HT-29 (cell line): ENCODE data around the gene MOB3A. TPM values are rescaled to one million over a fixed set of nuclear protein-coding genes. Genes with fewer than 3 reads are reported as not detected.

ENCODE experiments used
- DNase-seq: peaks from one replicate; pipeline ENCODE4 v3.0.0-alpha.2; 2015; ENCODE audit warnings: low spot score
- total RNA-seq: library from RNA; depleted of rRNA; stranded (reverse); fragments of >200 nt; shearing (Covaris generic); gene quantifications from 2 replicates; pipeline ENCODE4 v1.2.3, GENCODE V29; 2014

MOB3A gene
- total RNA-seq, 1 experiment from 2014 or later = 9.2 TPM

DNA sequence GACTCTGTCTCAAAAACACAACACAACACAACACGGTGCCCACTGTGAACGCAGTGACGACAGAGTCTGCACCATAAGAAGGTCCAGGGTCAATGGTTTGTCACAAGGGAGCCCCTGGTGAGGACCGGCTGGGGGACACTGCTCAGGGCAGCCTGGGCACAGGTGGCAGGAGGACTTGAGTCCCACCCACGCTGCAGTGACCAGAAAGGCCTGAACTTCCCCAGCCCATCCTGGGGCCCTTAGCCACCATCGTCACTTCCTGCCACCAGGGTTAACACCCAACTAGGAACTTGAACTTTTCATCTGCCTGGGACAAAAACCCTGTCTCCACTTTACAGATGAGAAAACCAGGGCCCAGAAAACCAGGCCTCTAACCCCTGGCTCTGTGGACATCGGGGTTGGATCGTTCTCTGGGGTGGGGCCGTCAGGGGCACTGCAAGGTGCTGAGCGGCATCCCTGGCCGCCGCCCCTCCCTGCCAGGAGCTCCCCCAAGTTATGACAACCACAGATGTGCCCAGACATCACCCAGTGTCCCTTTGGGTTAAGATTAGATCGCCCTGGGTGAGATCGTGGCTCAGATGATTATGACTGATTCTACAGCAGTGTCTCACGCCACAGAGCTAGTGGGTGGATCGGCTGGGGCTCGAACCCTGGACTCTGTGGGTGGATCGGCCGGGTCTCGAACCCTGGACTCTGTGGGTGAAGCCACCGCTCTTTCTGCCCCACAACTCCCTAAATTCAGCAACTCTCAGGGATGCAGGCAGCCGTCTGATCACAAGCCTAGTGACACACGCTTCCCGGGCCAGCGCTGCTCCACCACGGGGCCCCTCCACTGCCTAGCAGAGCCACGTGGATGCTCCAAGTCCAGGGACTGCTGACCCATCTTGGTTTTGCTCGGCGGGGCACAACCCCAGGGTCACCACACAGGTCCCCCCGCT is 14.0 kb downstream of the MOB3A start:
- no peak for DNase-seq

DNA sequence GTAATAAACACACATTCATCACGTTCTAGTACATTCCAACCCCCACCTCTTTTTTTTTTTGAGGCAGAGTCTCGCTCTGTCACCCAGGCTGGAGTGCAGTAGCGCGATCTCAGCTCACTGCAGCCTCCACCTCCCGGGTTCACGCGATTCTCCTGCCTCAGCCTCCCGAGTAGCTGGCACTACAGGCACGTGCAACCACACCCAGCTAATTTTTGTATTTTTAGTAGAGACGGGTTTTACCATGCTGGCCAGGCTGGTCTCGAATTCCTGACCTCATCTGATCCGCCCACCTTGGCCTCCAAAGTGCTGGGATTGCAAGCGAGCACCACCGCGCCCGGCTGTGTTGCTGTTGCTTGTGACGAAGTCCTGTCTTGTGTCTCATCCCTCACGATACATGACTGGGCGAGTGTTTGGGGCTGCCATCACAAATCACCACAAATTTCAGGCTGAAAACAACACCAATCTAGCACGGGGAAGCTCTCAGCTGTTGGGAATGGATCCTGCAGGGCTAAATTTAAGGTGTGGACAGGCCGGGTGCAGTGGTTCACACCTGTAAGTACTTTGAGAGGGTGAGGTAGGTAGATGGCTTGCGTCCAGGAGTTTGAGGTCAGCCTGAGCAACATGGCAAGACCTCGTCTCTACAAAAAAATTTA is 15.7 kb downstream of the MOB3A start:
- no peak for DNase-seq

DNA sequence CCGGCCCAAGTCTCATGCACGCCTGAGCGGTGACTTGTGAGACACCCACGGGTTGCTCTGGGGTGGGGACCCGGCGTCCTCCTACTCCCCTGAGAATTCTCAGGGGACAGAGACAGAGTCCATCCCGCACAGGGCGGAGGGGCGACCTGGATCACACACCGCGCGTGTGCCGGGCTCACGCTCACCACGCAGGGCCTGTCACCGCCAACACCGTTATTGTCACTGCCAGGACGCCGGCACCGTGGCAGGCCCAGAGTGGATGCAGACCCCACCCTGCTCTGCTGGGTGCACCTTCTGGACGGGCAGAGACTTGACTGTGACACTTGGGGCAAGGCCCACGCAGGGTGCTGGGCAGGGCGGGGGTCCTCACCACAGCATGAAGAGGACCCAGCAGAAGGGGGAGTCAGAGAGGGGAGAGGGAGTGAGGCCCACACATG is 16.2 kb downstream of the MOB3A start:
- no peak for DNase-seq

DNA sequence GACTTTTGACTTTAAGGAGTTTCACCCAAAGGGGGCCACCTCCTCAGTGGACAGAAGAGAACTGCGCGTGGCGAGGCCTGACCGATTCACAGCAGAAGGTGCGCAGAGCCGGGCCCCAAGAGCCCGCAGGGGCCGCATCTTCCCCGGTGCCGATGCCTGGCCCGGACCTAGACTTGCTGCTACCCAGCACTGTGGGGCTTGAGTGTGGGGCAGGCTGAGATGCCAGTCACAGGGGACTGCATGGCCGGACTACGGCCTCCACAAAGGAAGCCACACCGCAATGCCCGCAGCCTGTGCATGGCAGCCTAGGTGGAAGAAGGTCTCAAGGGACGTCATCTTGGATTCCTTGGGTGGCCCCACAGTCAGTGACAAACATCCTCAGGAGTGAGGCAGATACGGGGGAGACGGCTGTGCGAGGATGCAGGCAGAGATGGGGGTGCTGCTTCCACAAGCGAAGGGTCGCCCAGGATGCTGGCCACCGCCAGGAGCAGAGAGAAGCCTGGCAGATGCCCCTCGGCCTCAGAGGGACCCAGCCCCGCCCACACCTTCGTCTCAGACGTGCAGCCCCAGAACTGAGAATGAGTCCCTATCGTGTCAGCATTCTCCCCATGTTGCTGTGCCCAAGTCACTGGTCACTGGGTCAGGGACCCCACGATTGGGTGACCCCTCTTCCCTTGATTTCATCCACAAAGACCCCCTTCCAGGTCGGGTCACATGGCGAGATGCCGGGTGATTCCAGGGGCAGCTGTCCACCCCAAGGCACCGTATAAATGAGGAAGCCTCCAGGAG is 16.9 kb downstream of the MOB3A start:
- no peak for DNase-seq

DNA sequence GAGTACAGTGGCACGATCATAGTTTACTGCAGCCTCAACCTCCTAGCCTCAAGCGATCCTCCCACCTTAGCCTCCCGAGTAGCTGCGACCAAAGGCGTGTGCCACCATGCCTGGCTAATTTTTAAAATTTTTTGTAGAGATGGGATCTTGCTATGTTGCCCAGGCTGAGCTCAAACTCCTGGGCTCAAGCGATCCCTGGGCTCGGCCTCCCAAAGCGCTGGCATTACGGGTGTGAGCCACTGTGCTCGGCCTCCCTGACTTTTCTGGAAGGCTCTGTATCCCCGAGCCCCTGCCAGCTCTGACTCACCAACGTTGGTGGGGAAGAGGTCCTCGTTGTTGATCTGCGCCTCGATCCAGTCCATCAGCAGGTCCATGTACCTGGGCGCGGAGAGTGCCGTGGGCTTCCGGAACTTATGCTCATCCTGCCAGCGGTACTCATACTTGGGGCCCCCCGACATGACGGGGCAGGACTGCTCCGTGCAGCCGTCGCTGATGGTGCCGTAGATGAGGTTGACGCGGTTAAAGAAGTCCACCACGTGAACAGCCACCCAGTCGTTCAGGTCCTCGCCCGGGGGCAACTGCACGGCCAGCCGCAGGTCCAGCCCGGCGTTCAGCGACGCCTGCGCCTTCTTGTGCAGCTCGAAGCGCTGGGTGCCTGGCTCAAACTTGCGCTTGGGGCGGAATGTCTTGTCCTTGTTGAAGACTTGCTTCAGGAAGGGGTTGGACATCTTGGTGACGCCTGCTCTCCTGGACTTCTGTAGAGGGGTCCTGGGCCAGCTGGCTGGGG is 18.1 kb downstream of the MOB3A start:
- no peak for DNase-seq

DNA sequence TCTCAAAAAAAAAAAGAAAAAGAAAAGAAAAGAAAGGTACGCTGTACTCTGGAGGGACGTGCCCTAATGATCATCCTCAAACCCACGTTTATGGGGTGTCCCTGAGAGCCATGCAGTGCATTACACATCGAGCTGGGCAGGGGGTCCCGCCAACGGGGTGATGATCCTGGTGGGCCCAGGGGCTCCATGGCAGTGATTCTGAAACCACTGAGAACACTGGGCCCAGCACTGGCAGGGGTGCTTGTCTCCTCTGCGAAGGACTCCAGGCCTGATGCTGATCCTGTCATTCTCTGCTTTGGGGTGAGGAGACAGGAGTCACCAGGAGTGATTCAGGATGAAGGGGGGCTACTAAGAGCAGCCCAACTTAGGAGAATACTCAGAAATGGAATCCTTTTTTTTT is 18.7 kb downstream of the MOB3A start:
- no peak for DNase-seq

DNA sequence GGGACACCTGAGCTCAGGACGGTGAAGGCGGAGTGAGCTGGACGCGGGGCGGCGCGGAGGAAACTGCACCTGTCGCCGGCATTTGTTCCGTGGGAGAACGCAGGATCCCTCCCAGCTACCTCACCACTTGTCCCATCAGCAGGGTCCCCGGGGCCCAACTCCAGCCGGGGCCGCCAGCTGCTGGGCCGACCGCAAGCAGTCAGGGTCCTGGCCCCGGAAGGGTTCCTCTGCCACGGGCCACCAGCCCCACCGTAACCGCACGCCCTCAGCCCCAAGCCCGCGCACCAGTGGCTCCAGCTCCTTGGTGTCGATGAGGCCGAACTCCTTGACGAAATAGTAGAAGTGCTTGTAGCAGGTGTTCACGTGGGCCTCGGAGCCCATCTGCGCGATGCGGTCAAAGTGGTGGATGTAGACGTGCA is 19.6 kb downstream of the MOB3A start:
- no peak for DNase-seq

DNA sequence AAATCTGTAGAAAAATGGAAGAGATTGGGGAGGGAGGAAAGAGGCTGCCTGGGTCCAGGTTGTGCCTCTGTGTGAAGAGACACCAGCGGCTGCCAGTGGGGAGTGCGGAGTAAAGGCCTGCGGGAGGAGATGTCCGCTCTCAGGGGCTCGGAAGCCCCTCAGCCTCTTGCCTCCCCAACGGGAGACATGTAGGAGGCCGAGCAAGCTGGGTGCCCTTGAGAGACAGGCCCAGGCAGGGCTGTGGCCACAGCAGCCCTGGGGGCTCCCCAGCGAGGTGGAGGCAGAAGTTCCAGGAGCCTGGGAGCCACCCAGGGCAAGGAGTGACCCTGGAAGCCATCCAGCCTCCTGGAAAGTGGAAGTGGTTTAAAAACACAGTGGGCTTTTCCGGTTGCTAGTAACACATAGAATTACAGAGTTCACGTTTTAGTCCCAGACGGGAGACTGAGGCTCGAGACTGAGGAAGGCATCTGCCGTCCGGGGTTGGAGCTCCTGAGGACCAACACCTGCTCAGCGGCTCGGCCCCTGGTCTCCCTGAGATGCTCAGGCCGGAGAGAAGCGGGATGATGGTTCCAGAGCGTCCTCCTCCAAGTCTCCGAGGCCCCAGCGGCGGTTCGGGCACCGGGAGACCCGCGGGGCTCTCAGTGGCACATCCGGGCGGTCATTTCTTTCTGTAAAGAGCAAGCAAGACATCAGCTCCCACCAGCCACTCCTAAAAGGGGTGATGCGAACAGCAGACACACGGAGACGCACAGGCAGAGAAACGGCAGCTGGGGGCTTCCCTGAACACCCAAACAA is 23.2 kb downstream of the MOB3A start:
- DNase-seq = no peak

DNA sequence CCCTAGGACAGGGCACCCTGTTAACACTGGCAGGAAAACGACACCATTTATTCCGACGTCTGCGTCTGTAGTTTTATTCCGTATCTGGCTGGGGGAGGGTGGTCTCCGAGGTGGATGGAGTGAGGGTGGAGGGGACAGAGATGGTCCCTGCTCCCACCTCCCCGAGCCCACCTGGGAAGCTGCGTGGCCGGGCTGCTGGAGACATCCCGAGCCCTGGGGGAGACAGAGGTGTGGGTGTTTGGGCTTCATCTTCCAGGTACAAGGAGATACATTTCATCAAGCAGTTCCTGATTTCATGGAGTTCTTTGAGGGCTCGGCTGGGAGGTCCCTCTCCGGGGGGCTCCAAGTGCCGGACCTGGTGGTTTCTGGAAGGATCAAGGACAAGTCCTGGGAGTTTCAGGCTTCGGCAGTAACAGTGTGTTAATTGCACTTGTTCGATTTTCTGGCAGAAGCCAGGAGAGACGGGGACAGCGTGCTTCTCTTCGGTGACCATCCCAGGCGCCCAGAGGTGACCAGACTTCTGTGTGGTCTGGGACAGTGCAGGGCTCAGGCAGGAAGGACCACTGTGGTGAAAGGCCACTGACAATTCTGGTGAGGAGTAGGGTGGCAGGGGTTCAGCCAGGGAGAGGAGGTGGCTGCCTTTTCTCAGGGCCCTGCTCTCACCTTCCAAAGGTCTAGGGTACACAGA is 25.0 kb downstream of the MOB3A start:
- no peak for DNase-seq

DNA sequence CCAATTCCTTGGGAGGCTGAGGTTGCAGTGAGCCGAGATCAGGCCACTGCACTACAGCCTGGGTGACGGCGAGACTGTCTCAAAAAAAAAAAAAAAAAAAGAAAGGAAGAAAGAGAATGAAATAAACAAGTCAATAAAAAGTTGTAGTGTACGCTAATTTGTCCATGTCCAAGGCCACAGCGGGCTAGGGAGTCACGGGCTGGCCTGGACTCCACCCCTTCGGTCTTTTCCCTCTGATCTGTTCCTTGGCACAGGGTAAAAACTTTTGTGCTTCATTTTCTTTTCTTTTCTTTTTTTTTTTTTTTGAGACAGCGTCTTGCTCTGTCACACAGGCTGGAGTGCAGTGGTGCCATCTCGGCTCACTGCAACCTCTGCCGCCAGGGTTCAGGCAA is 25.7 kb downstream of the MOB3A start:
- DNase-seq = no peak

DNA sequence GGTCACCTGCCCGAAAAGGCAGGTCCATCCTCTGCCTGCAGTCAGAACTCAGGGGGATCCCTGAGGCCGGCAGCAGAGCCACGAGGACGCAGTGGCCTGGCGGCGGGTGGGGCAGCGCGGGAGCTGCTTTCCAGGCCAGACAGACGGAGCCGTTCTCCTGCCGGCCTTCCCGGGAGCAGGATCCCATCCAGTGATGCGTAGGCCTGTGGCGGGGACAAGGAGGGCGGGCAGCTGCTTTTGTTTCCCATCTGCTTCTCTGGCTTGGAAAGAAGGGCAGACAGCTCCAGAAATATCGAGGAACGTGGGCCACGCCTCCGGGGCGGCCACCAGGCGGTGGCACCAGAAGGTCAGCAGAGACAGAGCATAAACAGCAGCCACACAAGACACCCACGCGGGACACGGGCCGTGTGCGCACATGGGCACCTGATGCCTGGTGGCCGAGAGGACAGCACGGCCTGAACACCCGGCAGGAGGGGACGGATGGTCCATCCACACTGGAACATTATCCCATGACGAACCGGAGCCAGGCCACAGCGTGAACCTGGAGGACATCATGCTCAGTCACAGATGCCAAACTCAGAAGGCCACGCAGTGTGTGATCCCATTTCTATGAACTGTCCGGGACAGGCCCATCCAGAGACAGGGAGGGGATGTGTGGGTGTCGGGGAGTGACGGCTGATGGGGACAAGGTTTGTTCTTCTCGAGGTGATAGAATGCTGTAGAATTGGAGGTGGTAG is 31.2 kb downstream of the MOB3A start:
- no peak for DNase-seq

DNA sequence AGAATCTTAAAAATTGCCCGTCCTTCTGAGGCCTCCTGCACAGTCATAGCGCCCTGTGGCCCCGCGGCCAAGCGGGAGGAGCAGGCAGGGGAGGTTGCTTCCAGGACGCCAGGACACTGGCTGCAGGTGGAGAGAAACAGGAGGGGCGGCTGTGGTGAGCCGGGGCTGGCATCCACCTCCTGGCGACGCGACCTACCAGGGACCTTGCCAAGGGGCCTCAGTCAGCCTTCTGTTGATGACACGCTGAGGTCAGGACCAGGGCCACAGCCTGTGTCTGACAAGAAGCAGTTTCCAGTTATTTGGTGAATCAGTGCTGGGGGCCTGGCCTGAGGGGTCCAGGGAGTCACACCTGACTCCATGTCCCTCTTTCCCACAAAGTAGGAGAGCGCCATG is 31.7 kb downstream of the MOB3A start:
- no peak for DNase-seq

DNA sequence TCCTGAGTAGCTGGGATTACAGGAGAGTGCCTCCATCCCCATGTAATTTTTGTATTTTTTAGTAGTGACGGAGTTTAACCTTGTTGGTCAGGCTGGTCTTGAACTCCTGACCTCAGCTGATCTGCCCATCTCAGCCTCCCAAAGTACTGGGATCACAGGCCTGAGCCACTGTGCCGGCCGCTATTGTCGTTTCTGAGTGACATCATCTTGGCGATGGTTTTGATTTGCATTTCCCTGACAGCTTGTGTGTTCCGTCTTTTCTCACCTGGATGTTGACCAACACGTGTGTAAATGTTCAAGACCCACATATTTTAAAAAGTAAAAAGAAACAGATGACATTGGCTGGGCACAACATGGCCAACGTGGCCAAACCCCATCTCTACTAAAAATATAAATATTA is 32.3 kb downstream of the MOB3A start:
- DNase-seq = no peak

DNA sequence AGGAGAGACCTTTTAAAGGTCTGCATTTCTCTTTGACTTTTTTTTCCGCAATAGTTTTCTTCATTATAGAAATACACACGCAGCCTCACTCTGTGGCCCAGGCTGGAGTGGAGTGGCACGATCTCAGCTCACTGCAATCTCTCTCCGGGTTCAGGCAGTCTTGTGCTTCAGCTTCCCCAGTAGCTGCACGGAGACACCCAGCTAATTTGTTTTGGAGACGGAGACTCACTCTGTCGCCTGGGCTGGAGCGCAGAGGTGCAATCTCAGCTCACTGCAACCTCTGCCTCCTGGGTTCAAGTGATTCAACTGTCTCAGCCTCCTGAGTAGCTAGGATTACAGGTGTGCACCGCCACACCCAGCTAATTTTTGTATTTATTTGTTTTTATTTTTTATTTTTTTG is 33.4 kb downstream of the MOB3A start:
- DNase-seq = no peak

DNA sequence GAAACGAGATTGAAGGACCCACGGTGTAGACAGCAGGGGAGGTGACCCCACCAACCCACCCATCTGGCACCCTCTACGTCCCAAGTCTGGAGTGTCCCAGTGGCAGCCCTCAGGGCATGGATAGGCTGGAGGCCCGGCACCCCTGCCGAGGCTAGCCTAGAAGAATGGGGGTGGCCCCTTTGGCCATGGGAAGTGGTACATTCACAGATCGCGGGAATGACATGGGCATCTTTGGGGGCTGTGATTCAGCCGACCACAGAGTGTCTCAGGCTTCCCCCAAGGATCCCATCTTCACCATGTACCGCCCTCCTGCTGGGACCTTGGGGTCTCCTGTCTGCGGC is 33.8 kb downstream of the MOB3A start:
- no peak for DNase-seq

DNA sequence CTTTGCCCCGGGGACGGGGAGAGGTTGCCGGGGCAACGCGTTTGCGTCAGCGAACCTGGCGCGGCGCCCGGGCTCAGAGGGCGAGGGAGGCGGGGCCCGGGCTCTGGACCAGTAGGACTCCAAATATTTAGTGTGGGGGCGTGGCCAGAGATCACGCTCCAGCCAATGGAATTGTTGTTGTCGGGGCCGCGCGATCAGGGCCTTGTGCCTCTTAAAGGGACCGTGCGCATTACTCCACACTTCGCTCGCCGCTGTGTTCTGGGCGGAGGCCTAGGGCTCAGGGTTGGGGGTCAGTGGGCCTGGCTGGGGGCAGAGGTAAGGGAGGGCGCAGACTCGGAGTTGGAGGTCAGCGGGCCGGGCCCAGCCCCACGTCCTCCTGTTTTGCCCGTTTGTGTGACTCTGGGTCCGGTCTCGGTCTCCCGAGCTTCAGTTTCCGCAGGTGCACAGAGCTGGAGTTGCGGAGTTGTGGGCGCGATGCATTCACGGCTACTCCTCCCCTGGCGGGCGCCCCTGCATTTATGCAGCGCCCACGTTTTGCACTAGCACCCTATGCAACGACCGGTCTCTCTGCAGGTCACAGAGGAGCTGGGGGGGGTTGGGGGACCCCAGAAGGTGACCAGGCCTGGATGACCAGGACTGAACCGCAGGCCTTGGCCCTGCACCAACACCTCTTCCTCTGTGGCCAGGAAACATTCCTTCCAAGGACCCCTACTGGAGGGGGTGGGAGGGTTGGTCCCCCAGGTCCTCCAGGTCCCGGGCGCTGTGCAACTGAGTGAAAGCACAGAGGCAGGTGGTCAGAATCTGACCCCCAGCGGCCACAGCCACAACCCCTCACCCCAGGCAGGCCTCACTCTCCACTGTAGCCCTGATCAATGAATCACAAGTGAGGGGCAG is 34.4 kb downstream of the MOB3A start:
- DNase-seq = peak; percentile 95

DNA sequence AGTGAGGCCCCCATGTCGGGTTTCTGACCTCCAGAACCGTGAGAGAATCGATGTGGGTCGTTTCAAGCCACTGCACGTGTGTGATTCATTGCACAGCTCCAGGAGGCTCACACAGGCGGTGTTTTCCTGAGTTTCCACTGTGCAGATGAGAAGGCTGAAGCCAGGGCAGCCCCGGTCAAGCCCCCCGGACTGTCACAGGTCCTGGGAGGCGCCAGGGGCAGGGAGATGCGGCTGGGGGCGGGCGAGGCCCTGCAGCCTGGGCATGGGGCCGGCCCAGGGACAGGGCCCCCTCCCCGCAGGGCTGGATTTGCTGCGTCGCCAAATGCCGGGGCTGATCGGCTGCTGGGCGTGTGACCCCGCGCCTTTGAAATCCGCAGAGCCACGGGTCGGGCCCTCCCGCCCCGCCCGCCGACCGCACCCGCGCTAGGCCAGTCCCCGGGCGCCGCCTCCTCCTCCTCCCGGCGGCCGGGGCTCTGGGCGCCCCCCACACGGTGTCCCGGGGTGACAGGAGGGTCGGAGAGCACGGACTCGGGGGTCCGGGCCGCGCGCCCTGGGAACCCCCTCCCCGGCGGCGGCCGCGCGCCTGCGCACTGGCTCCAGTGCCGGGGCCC is 35.1 kb downstream of the MOB3A start:
- peak; percentile 45 for DNase-seq
